RWPE2 (cell line): ENCODE measurements around the gene STRBP.

Experiments
- ATAC-seq: fragments of 200-7000 bp; cut with Tn5 transposase; 3 replicates; pipeline ENCODE4 v1.9.1; 2021; ENCODE audit warnings: low read depth
- DNase-seq: peaks from one replicate; pipeline ENCODE4 v3.0.0-alpha.2; 2020; ENCODE audit warnings: low spot score
- H3K27ac ChIP-seq: fragments of 450-650 bp; 2 replicates; pipeline ENCODE4 v1.5.1; 2017; ENCODE audit warnings: mild to moderate bottlenecking; ENCODE audit not compliant: poor library complexity, severe bottlenecking
- H3K27me3 ChIP-seq: fragments of 250-450 bp; sonication (Bioruptor Pico); 2 replicates; pipeline ENCODE4 v1.5.1; 2021; ENCODE audit warnings: mild to moderate bottlenecking, moderate library complexity; ENCODE audit not compliant: insufficient read depth, poor library complexity, severe bottlenecking
- H3K36me3 ChIP-seq: fragments of 250-450 bp; sonication (Bioruptor Pico); 2 replicates; pipeline ENCODE4 v1.5.1; 2020; ENCODE audit warnings: low read depth, mild to moderate bottlenecking, moderate library complexity
- H3K4me1 ChIP-seq: fragments of 250-450 bp; sonication (Bioruptor Pico); 2 replicates; pipeline ENCODE4 v1.5.1; 2021; ENCODE audit warnings: mild to moderate bottlenecking, moderate library complexity; ENCODE audit not compliant: insufficient read depth, poor library complexity, severe bottlenecking
- H3K4me3 ChIP-seq: fragments of 250-450 bp; sonication (Bioruptor Pico); 2 replicates; pipeline ENCODE4 v1.5.1; 2021; ENCODE audit warnings: mild to moderate bottlenecking, moderate library complexity; ENCODE audit not compliant: severe bottlenecking
- H3K9me3 ChIP-seq: fragments of 250-450 bp; sonication (Bioruptor Pico); 2 replicates; pipeline ENCODE4 v1.5.1; 2021; ENCODE audit warnings: mild to moderate bottlenecking, moderate library complexity; ENCODE audit not compliant: severe bottlenecking
- TF ChIP-seq, protein P1 (sequence below): fragments of 450-650 bp; IDR thresholded peaks from one replicate; pipeline ENCODE4 v1.5.1; 2017; ENCODE audit warnings: mild to moderate bottlenecking, moderate library complexity; ENCODE audit not compliant: poor library complexity, severe bottlenecking

STRBP gene

GRCh38 chr9:123234853-123235252, 33.5 kb downstream of the STRBP start:
- no peak for DNase-seq

GRCh38 chr9:123232332-123232731, 36.1 kb downstream of the STRBP start:
- 0 out of 3 replicates have a peak, but pooled peaks have one; percentile 19 for ATAC-seq
- Histone ChIP-seq H3K4me3 (no peak overlapping the region), H3K9me3 (no peaks in the 10 kb centered on the region), H3K4me1 (no peaks in the 10 kb centered on the region), H3K36me3 (no peaks in the 10 kb centered on the region), H3K27ac (no peak overlapping the region), H3K27me3 (no peaks in the 10 kb centered on the region)
- TF ChIP-seq, protein P1, sequence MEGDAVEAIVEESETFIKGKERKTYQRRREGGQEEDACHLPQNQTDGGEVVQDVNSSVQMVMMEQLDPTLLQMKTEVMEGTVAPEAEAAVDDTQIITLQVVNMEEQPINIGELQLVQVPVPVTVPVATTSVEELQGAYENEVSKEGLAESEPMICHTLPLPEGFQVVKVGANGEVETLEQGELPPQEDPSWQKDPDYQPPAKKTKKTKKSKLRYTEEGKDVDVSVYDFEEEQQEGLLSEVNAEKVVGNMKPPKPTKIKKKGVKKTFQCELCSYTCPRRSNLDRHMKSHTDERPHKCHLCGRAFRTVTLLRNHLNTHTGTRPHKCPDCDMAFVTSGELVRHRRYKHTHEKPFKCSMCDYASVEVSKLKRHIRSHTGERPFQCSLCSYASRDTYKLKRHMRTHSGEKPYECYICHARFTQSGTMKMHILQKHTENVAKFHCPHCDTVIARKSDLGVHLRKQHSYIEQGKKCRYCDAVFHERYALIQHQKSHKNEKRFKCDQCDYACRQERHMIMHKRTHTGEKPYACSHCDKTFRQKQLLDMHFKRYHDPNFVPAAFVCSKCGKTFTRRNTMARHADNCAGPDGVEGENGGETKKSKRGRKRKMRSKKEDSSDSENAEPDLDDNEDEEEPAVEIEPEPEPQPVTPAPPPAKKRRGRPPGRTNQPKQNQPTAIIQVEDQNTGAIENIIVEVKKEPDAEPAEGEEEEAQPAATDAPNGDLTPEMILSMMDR: no peak
- no peak for DNase-seq

More at GRCh38 chr9:123234853-123235252, 33.5 kb downstream of the STRBP start:
- Histone ChIP-seq H3K4me1 (no peaks in the 10 kb centered on the region), H3K27ac (no peak overlapping the region), H3K36me3 (no peaks in the 10 kb centered on the region), H3K27me3 (no peaks in the 10 kb centered on the region), H3K4me3 (no peak overlapping the region), H3K9me3 (no peaks in the 10 kb centered on the region)
- no peak for ATAC-seq
- TF ChIP-seq, protein P1: no peak

GRCh38 chr9:123231421-123231820, 37.0 kb downstream of the STRBP start:
- no peaks in the 10 kb centered on the region for H3K27me3 ChIP-seq
- TF ChIP-seq, protein P1: no peak
- no peak overlapping the region for H3K27ac ChIP-seq
- DNase-seq: no peak
- no peak for ATAC-seq
- H3K9me3 ChIP-seq: no peaks in the 10 kb centered on the region
- H3K4me1 ChIP-seq: no peaks in the 10 kb centered on the region
- no peaks in the 10 kb centered on the region for H3K36me3 ChIP-seq
- no peak overlapping the region for H3K4me3 ChIP-seq

DNA sequence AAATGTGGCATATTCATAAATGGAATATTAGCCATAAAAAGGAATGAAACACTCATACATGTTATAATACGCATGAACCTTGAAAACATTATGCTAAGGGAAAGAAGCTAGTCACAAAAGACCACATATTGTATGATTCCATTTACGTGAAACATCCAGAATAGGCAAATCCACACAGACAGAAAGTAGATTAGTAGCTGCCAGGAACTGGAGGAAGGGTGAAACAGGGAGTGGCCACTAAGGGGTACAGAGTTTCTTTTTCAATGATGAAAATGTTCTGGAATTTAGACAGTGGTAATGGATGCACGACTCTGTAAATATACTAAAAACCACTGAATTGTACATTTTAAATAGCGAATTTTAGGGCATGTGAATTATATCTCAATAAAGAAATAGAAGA, 39.4 kb downstream of the STRBP start:
- Histone ChIP-seq H3K9me3 (no peaks in the 10 kb centered on the region), H3K4me3 (no peak overlapping the region), H3K4me1 (peaks cover 4% of the 10 kb centered on the region), H3K27me3 (no peaks in the 10 kb centered on the region), H3K27ac (no peak overlapping the region), H3K36me3 (no peaks in the 10 kb centered on the region)
- no peak for ATAC-seq
- DNase-seq: no peak
- TF ChIP-seq, protein P1: no peak

GRCh38 chr9:123225995-123226394, 42.4 kb downstream of the STRBP start:
- ATAC-seq (peak; percentile 85), DNase-seq (no peak)
- TF ChIP-seq, protein P1: no peak
- H3K4me1 ChIP-seq: peaks cover 4% of the 10 kb centered on the region
- H3K27ac ChIP-seq: no peak overlapping the region
- H3K36me3 ChIP-seq: no peaks in the 10 kb centered on the region
- no peaks in the 10 kb centered on the region for H3K9me3 ChIP-seq
- no peaks in the 10 kb centered on the region for H3K27me3 ChIP-seq
- no peak overlapping the region for H3K4me3 ChIP-seq
